ENCODE results near the gene GNAS. TPM values are rescaled to one million over a fixed set of nuclear protein-coding genes. Genes with fewer than 3 reads are reported as not detected.
A peak's percentile ranks its signal among the peaks of the same experiment; 100 is the strongest.

The GNAS gene
- total and polyA plus RNA-seq, 9 donors: 1,389 to 3,620 (median 3,139) TPM

- no peak for DNase-seq
- peaks cover 10% of the 10 kb centered on the region for H3K4me1 ChIP-seq (ENCODE audit: control insufficient read depth, insufficient read depth, low read length)
- peaks cover 6% of the 10 kb centered on the region for H3K9me3 ChIP-seq (replicated peaks; ENCODE audit: control insufficient read depth, low read depth, low read length)
- H3K4me3 ChIP-seq (ENCODE audit: low read length): no peak overlapping the region
- H3K27ac ChIP-seq (ENCODE audit: low read length): no peak overlapping the region
- no peaks in the 10 kb centered on the region for H3K27me3 ChIP-seq (ENCODE audit: control insufficient read depth, insufficient read depth, low read length)
- H3K36me3 ChIP-seq (ENCODE audit: control insufficient read depth, insufficient read depth, low read length): peaks cover 54% of the 10 kb centered on the region
- WGBS (ENCODE audit: insufficient coverage): 71% methylated on average over 1 of the region's 5 CpGs
Observed at GRCh38 chr20:58867211-58867610, 14.7 kb downstream of the GNAS start.

DNA sequence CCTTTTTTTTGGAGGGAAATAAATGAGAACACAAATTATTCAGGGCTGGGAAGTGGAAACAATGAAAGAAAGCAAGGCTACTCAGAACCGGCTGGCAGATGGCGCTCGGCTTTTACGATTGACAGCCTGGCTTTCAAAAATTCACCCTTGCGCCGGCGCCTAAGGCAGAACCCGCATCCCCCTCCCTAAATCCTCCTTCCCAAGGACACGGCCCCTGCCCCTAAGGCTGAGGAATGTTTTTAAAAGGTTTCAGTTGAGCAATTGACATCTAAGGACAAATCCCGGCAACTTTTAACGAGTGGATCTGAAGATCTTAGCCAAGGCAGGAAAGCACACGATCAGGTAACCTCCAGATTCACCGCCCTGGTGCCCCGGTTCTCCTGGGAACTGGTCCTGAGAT is 16.3 kb downstream of the GNAS start:
- Histone ChIP-seq H3K27ac (ENCODE audit: low read length) (no peak overlapping the region), H3K4me1 (ENCODE audit: control insufficient read depth, insufficient read depth, low read length) (peaks cover 18% of the 10 kb centered on the region), H3K9me3 (replicated peaks; ENCODE audit: control insufficient read depth, low read depth, low read length) (peaks cover 6% of the 10 kb centered on the region), H3K4me3 (ENCODE audit: low read length) (no peak overlapping the region), H3K36me3 (ENCODE audit: control insufficient read depth, insufficient read depth, low read length) (peaks cover 51% of the 10 kb centered on the region), H3K27me3 (ENCODE audit: control insufficient read depth, insufficient read depth, low read length) (no peaks in the 10 kb centered on the region)
- 8% methylated on average over 5 of the region's 14 CpGs for WGBS (ENCODE audit: insufficient coverage)
- no peak for DNase-seq

- DNase-seq: no peak
- Histone ChIP-seq H3K27ac (ENCODE audit: low read length) (no peak overlapping the region), H3K4me1 (ENCODE audit: control insufficient read depth, insufficient read depth, low read length) (peaks cover 21% of the 10 kb centered on the region), H3K9me3 (replicated peaks; ENCODE audit: control insufficient read depth, low read depth, low read length) (peaks cover 6% of the 10 kb centered on the region), H3K27me3 (ENCODE audit: control insufficient read depth, insufficient read depth, low read length) (no peaks in the 10 kb centered on the region), H3K36me3 (ENCODE audit: control insufficient read depth, insufficient read depth, low read length) (peaks cover 47% of the 10 kb centered on the region), H3K4me3 (ENCODE audit: low read length) (no peak overlapping the region)
- 57% methylated on average over 2 of the region's 7 CpGs for WGBS (ENCODE audit: insufficient coverage)
Observed at GRCh38 chr20:58869662-58870227, 17.2 kb downstream of the GNAS start.

GRCh38 chr20:58870293-58871014 is 17.9 kb downstream of the GNAS start:
- peak; percentile 74 for DNase-seq
- Histone ChIP-seq H3K4me1 (ENCODE audit: control insufficient read depth, insufficient read depth, low read length) (peaks cover 25% of the 10 kb centered on the region), H3K27ac (ENCODE audit: low read length) (no peak overlapping the region), H3K36me3 (ENCODE audit: control insufficient read depth, insufficient read depth, low read length) (peaks cover 51% of the 10 kb centered on the region), H3K4me3 (ENCODE audit: low read length) (no peak overlapping the region), H3K9me3 (replicated peaks; ENCODE audit: control insufficient read depth, low read depth, low read length) (peaks cover 6% of the 10 kb centered on the region), H3K27me3 (ENCODE audit: control insufficient read depth, insufficient read depth, low read length) (no peaks in the 10 kb centered on the region)
- no CpG with 5 or more reads among the region's 7 CpGs for WGBS (ENCODE audit: insufficient coverage)

DNA sequence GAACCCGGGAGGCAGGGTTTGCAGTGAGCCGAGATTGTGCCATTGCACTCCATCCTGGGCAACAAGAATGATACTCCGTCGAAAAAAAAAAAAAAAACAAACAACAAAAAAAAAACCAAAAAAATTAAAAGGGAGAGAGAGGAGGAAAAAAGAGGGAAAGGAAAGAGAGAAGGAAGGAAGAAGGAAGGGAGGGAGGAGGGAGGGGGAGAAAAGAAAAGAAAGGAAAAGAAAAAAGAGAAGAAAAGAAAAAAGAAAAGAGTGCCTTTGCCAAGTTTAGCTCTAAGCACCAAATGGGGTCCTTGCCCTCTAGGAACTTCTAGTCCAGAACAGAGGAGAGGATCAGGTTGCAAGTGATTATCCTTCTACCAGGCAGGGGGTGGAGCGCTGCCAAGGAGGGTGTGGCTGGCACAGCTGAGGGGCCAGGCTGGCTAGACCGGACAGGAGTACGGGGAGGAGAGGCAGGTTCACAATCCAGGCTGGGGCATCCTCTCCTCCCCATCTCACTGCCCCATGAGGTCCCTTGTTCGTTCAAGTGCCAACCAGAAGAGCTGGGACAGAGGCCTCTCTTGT is 19.1 kb downstream of the GNAS start:
- H3K27me3 ChIP-seq (ENCODE audit: control insufficient read depth, insufficient read depth, low read length): no peaks in the 10 kb centered on the region
- H3K4me3 ChIP-seq (ENCODE audit: low read length): no peak overlapping the region
- H3K27ac ChIP-seq (ENCODE audit: low read length): peak overlapping the region; percentile 74
- WGBS (ENCODE audit: insufficient coverage): no CpG with 5 or more reads among the region's 8 CpGs
- H3K9me3 ChIP-seq (replicated peaks; ENCODE audit: control insufficient read depth, low read depth, low read length): peaks cover 6% of the 10 kb centered on the region
- H3K36me3 ChIP-seq (ENCODE audit: control insufficient read depth, insufficient read depth, low read length): peaks cover 49% of the 10 kb centered on the region
- DNase-seq: no peak
- H3K4me1 ChIP-seq (ENCODE audit: control insufficient read depth, insufficient read depth, low read length): peaks cover 34% of the 10 kb centered on the region

DNA sequence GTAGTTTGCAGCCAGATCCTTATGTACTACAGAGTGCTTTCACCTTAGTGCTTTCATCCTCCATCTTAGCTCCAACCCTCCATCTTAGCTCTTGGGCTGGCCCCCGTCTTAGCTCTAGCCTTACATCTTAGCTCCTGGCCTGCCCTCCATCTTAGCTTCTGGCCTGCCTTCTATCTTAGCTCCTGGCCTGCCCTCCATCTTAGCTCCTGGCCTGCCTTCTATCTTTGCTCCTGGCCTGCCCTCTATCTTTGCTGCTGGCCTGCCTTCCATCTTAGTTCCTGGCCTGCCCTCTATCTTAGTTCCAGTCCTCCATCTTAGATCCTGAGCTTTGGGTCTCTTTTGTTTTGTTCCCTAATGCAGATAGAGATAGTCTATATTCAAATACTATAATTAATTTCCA is 22.0 kb downstream of the GNAS start:
- Histone ChIP-seq H3K27me3 (ENCODE audit: control insufficient read depth, insufficient read depth, low read length) (no peaks in the 10 kb centered on the region), H3K9me3 (replicated peaks; ENCODE audit: control insufficient read depth, low read depth, low read length) (peaks cover 6% of the 10 kb centered on the region), H3K4me1 (ENCODE audit: control insufficient read depth, insufficient read depth, low read length) (peaks cover 56% of the 10 kb centered on the region), H3K27ac (ENCODE audit: low read length) (no peak overlapping the region), H3K4me3 (ENCODE audit: low read length) (no peak overlapping the region), H3K36me3 (ENCODE audit: control insufficient read depth, insufficient read depth, low read length) (peaks cover 45% of the 10 kb centered on the region)
- WGBS (ENCODE audit: insufficient coverage): 92% methylated on average over 1 of the region's 1 CpG
- no peak for DNase-seq

DNA sequence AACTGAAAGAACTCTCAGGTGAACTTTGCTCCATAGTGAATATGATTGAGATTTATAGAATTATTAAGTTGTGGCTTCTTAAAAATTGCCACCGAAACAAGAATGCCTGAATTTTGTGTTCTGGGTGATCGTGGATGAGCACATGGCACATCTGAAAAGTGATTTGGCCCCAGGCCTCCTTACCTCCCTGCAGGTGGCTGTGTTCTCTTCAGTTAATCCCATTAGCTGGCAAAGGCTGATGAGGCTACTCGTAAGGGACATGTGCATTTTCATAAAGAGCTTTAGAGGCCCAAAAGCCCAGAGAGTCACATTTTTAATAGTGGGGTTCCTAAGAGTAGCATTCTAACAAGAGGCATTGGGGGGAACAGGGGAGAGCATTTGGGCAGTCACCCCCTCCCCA is 22.6 kb downstream of the GNAS start:
- Histone ChIP-seq H3K9me3 (replicated peaks; ENCODE audit: control insufficient read depth, low read depth, low read length) (peaks cover 6% of the 10 kb centered on the region), H3K4me3 (ENCODE audit: low read length) (no peak overlapping the region), H3K27me3 (ENCODE audit: control insufficient read depth, insufficient read depth, low read length) (no peaks in the 10 kb centered on the region), H3K27ac (ENCODE audit: low read length) (no peak overlapping the region), H3K4me1 (ENCODE audit: control insufficient read depth, insufficient read depth, low read length) (peaks cover 60% of the 10 kb centered on the region), H3K36me3 (ENCODE audit: control insufficient read depth, insufficient read depth, low read length) (peaks cover 41% of the 10 kb centered on the region)
- no peak for DNase-seq
- 87% methylated on average over 3 of the region's 3 CpGs for WGBS (ENCODE audit: insufficient coverage)

GRCh38 chr20:58875541-58876134 is 23.1 kb downstream of the GNAS start:
- no peak for DNase-seq
- H3K27me3 ChIP-seq (ENCODE audit: control insufficient read depth, insufficient read depth, low read length): no peaks in the 10 kb centered on the region
- peaks cover 6% of the 10 kb centered on the region for H3K9me3 ChIP-seq (replicated peaks; ENCODE audit: control insufficient read depth, low read depth, low read length)
- peak overlapping the region; percentile 26 for H3K27ac ChIP-seq (ENCODE audit: low read length)
- H3K4me3 ChIP-seq (ENCODE audit: low read length): no peak overlapping the region
- peaks cover 57% of the 10 kb centered on the region for H3K4me1 ChIP-seq (ENCODE audit: control insufficient read depth, insufficient read depth, low read length)
- peaks cover 36% of the 10 kb centered on the region for H3K36me3 ChIP-seq (ENCODE audit: control insufficient read depth, insufficient read depth, low read length)
- WGBS (ENCODE audit: insufficient coverage): 80% methylated on average over 4 of the region's 12 CpGs

DNA sequence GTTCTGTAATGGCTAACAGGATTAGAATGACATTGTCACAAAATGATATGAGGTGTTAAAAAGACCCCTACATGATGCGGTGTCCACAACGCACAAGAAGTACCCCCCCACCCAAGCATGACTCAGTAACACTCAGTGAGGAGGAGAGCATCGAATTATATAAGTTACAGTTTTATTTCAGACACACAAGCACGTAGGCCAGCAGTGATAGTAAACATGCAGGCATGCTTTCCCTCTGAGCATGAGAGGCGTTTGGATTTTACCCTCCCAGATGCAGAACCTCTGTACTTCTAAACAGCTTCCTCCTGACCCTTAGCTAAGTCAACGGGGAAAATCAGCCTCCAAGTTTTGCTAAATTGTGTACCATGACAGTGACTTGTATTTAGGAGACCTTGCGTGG is 23.9 kb downstream of the GNAS start:
- no peak for DNase-seq
- Histone ChIP-seq H3K27ac (ENCODE audit: low read length) (peak overlapping the region; percentile 45), H3K4me1 (ENCODE audit: control insufficient read depth, insufficient read depth, low read length) (peaks cover 62% of the 10 kb centered on the region), H3K9me3 (replicated peaks; ENCODE audit: control insufficient read depth, low read depth, low read length) (peaks cover 2% of the 10 kb centered on the region), H3K27me3 (ENCODE audit: control insufficient read depth, insufficient read depth, low read length) (no peaks in the 10 kb centered on the region), H3K4me3 (ENCODE audit: low read length) (no peak overlapping the region), H3K36me3 (ENCODE audit: control insufficient read depth, insufficient read depth, low read length) (peaks cover 32% of the 10 kb centered on the region)
- no CpG with 5 or more reads among the region's 7 CpGs for WGBS (ENCODE audit: insufficient coverage)
